Upper lobe of right lung (tissue), 1 donor: Measurements from ENCODE around the gene CIART. TPM values are rescaled to one million over a fixed set of nuclear protein-coding genes. Genes with fewer than 3 reads are reported as not detected.
A peak's percentile ranks its signal among the peaks of the same experiment; 100 is the strongest.
"Not testable (repeated sequence)": the region's sequence is repeated elsewhere in the genome, so short reads cannot be mapped to it uniquely, and the experiment has no call there.

Experiments used
- ATAC-seq: fragments of 200-7000 bp; cut with Tn5 transposase; one replicate; pipeline ENCODE4 v1.9.1; 2020; ENCODE audit warnings: mild to moderate bottlenecking, moderate library complexity
- DNase-seq: peaks from one replicate; pipeline ENCODE4 v3.0.0-alpha.2; 2020
- H3K27ac ChIP-seq: fragments of 200-600 bp; one replicate; pipeline ENCODE4 v1.8.0; 2022
- H3K27me3 ChIP-seq: fragments of 200-600 bp; one replicate; pipeline ENCODE4 v1.8.0; 2022; ENCODE audit warnings: mild to moderate bottlenecking
- H3K36me3 ChIP-seq: fragments of 200-600 bp; one replicate; pipeline ENCODE4 v1.8.0; 2022
- H3K4me1 ChIP-seq: fragments of 200-600 bp; one replicate; pipeline ENCODE4 v1.8.0; 2022
- H3K4me3 ChIP-seq: fragments of 200-600 bp; one replicate; pipeline ENCODE4 v1.8.0; 2022; ENCODE audit warnings: mild to moderate bottlenecking
- H3K9me3 ChIP-seq: fragments of 200-600 bp; one replicate; pipeline ENCODE4 v1.8.0; 2022
- intact Hi-C: fragments of 100-400 bp; cut with DNase I; formaldehyde crosslinking; loops from one replicate; pipeline ENCODE4 v1.11.0; 2022
- total RNA-seq: library from RNA; stranded (reverse); fragmentation: NEBNext Ultra II Directional; extraction: Animal tissue kit (Norgen Biotek cat#: 25700); gene quantifications from one replicate; pipeline ENCODE4 v1.2.1, GENCODE V29; 2021
- TF ChIP-seq, protein P1 (sequence below): fragments of 200-600 bp; IDR thresholded peaks from one replicate; pipeline ENCODE4 v1.8.0; 2022; ENCODE audit warnings: antibody characterized with exemption
- donor health status: DM: no; HTN: yes; CAD: no; lungs with severe emphysema.

Gene CIART
- total RNA-seq, 1 donor from 2014 or later: 10.6 TPM

GRCh38 chr1:150235294-150235851 is 47.0 kb upstream of the CIART start:
- Histone ChIP-seq H3K27me3 (no peaks in the 10 kb centered on the region), H3K36me3 (peaks cover 7% of the 10 kb centered on the region), H3K4me1 (peaks cover 18% of the 10 kb centered on the region), H3K9me3 (no peaks in the 10 kb centered on the region), H3K27ac (peak overlapping the region; percentile 97), H3K4me3 (peak overlapping the region; percentile 84)
- ATAC-seq: peak; percentile 0
- TF ChIP-seq, protein P1, sequence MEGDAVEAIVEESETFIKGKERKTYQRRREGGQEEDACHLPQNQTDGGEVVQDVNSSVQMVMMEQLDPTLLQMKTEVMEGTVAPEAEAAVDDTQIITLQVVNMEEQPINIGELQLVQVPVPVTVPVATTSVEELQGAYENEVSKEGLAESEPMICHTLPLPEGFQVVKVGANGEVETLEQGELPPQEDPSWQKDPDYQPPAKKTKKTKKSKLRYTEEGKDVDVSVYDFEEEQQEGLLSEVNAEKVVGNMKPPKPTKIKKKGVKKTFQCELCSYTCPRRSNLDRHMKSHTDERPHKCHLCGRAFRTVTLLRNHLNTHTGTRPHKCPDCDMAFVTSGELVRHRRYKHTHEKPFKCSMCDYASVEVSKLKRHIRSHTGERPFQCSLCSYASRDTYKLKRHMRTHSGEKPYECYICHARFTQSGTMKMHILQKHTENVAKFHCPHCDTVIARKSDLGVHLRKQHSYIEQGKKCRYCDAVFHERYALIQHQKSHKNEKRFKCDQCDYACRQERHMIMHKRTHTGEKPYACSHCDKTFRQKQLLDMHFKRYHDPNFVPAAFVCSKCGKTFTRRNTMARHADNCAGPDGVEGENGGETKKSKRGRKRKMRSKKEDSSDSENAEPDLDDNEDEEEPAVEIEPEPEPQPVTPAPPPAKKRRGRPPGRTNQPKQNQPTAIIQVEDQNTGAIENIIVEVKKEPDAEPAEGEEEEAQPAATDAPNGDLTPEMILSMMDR: no peak
- intact Hi-C loops: no loop called here
- DNase-seq: peak; percentile 72

GRCh38 chr1:150235852-150236613 is 46.3 kb upstream of the CIART start, which contains the start of gene ANP32E:
ANP32E (minus strand) TSS chr1:150236112; CDS start chr1:150235786, 326 bp downstream.
- H3K9me3 ChIP-seq: no peaks in the 10 kb centered on the region
- DNase-seq (peak; percentile 95), ATAC-seq (peak; percentile 95)
- H3K4me1 ChIP-seq: peaks cover 18% of the 10 kb centered on the region
- peak within 1 kb of the TSS; percentile 84 for H3K4me3 ChIP-seq
- peaks cover 4% of the 10 kb centered on the region for H3K36me3 ChIP-seq
- intact Hi-C loops: no loop called here
- TF ChIP-seq, protein P1: peak; percentile 6
- peak within 1 kb of the TSS; percentile 97 for H3K27ac ChIP-seq
- H3K27me3 ChIP-seq: no peaks in the 10 kb centered on the region

GRCh38 chr1:150236614-150237100 is 45.7 kb upstream of the CIART start:
- Histone ChIP-seq H3K27ac (no peak overlapping the region), H3K27me3 (no peaks in the 10 kb centered on the region), H3K4me1 (peaks cover 18% of the 10 kb centered on the region), H3K4me3 (peak overlapping the region; percentile 84), H3K36me3 (no peaks in the 10 kb centered on the region), H3K9me3 (no peaks in the 10 kb centered on the region)
- TF ChIP-seq, protein P1: no peak
- intact Hi-C loops: no loop called here
- peak; percentile 6 for DNase-seq
- no peak for ATAC-seq

- H3K4me3 ChIP-seq, H3K27me3 ChIP-seq, intact Hi-C loops, ATAC-seq, H3K9me3 ChIP-seq, H3K27ac ChIP-seq, H3K36me3 ChIP-seq: not testable (repeated sequence)
- peak; percentile 11 for DNase-seq
- peaks cover 18% of the 10 kb centered on the region for H3K4me1 ChIP-seq
These were observed 45.2 kb upstream of the CIART start for GRCh38 chr1:150237176-150237575.

DNA sequence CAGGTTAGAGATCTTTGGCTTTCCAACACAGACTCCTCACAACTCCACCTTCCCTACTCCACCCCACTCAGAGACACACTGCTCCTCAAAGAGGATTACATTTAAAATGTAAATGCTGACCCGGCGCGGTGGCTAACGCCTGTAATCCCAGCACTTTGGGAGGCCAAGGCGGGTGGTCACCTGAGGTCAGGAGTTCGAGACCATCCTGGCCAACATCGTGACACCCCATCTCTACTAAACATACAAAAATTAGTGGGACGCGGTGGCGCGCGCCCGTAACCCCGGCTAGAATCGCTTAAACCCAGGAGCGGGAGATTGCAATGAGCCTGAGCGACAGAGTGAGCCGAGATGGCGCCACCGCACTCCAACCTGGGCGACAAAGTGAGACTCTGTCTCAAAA is 44.6 kb upstream of the CIART start:
- H3K27me3 ChIP-seq: no peaks in the 10 kb centered on the region
- DNase-seq (peak; percentile 46), ATAC-seq (no peak)
- no peak overlapping the region for H3K27ac ChIP-seq
- H3K4me3 ChIP-seq: no peak overlapping the region
- TF ChIP-seq, protein P1: no peak
- no peaks in the 10 kb centered on the region for H3K9me3 ChIP-seq
- intact Hi-C loops: no loop called here
- H3K4me1 ChIP-seq: peaks cover 18% of the 10 kb centered on the region
- H3K36me3 ChIP-seq: no peaks in the 10 kb centered on the region

DNA sequence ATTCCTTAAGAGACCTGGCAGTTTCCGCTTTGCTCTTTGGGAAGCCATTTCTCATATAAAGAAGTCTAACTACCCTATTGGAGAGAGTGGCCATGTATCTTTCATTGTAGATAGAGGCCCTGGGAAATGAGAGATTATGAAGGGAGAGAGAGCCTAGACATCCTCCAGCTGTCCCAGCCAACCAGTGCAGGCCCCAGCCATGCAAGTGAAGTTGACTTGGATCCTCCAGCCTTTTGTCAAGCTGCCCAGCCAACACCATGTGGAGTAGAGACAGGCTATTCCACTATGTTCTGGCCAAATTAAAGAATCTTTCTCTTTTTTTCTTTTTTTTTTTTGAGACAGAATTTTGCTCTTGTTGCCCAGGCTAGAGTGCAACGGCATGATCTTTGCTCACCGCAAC is 39.4 kb upstream of the CIART start:
- H3K36me3 ChIP-seq: no peaks in the 10 kb centered on the region
- DNase-seq (peak; percentile 16), ATAC-seq (no peak)
- no peaks in the 10 kb centered on the region for H3K4me1 ChIP-seq
- intact Hi-C loops: no loop called here
- no peak overlapping the region for H3K4me3 ChIP-seq
- TF ChIP-seq, protein P1: no peak
- H3K27me3 ChIP-seq: no peaks in the 10 kb centered on the region
- H3K27ac ChIP-seq: no peak overlapping the region
- H3K9me3 ChIP-seq: no peaks in the 10 kb centered on the region
